Measurements from ENCODE around the gene ZNF25.
A peak's percentile ranks its signal among the peaks of the same experiment; 100 is the strongest.
"Not testable (repeated sequence)": the region's sequence is repeated elsewhere in the genome, so short reads cannot be mapped to it uniquely, and the experiment has no call there.

ZNF25 gene

DNA sequence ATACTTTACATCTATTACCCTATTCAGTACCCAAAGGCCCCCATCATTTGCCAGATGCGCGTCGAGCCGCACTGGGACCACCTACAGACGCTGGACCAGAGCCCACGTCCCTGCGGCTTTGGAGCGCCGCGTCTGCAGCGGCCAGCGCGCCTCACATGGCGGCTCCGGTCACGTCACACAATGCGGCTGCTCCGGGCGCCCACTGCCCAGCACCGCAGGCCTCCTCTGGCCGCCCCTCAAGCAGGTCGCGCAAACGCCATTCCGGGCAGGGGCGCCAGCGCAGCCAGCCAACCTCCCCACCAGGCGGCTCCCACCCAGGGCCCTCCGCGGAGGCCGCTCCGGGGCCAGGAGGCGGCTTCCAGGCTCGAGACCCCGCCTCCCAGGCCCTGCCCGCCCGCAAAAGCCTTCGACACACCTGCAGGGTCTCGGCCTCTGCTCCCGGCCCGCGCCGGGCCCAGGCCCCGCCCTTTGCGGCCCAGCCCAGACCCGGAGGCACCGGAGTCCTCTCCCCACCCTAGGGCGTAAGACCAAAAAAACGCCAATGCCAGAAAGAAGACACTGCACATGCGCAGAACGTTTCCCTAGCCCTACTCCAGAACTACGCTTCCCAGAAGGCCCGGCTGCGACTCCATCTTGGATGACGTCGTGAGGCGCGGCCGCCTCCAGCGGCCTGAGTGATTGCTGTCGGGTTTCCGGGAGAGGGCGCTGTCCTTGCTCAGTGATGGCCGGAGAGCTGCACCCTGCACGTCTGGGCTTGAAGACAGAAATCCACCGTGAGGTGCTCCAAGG is at the start of gene ZNF25:
Gene ZNF25, minus strand, starts transcription at position 557 of the 789 bp plus-strand sequence. CDS start 4,925 bp downstream, outside the sequence.
- peak; percentile 95 for DNase-seq

DNA sequence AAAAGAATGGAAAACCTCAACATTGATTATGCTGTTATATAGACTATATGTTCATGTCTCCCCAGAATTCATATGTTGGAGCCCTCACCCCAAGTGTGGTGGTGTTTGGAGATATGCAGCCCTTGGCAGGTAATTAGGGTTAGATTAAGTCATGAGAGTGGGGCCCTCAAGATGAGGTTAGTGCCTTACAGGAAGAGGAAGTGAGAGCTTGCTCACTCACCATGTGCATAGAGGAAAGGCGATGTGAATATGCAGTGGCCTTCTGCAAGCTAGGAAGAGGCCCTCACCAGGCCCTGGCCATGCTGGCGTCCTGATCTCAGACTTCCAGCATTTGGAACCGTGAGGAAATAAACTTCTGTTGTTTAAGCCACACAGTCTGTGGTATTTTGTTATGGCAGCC is 48.8 kb upstream of the ZNF25 start:
- no peak for DNase-seq

DNA sequence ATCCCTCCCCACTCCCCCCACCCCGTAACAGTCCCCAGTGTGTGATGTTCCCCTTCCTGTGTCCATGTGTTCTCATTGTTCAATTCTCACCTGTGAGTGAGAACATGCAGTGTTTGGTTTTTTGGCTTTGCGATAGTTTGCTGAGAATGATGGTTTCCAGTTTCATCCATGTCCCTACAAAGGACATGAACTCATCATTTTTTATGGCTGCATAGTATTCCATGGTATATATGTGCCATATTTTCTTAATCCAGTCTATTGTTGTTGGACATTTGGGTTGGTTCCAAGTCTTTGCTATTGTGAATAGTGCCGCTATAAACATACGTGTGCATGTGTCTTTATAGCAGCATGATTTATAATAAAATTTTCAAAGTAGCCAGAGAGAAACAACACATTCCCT is 42.7 kb upstream of the ZNF25 start:
- not testable (repeated sequence) for DNase-seq

DNA sequence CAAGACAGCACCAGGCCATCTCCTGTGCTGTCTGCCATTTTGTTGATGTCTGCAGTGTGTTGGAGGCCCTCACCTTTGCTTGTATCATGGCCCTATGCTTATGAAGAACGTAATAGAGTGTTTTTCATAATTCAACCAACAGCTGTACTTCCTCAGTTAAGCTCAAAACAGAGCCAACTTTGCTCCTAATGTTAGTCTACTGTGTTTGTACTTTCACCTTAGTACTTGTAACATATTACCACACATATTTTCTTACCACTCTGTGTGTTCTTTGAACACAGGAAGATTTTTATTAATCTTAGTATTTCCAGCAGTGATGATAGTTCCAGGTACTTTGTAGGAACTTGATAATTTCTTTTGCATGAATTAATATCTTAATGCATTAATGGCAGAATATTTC is 39.9 kb upstream of the ZNF25 start:
- DNase-seq = no peak

DNA sequence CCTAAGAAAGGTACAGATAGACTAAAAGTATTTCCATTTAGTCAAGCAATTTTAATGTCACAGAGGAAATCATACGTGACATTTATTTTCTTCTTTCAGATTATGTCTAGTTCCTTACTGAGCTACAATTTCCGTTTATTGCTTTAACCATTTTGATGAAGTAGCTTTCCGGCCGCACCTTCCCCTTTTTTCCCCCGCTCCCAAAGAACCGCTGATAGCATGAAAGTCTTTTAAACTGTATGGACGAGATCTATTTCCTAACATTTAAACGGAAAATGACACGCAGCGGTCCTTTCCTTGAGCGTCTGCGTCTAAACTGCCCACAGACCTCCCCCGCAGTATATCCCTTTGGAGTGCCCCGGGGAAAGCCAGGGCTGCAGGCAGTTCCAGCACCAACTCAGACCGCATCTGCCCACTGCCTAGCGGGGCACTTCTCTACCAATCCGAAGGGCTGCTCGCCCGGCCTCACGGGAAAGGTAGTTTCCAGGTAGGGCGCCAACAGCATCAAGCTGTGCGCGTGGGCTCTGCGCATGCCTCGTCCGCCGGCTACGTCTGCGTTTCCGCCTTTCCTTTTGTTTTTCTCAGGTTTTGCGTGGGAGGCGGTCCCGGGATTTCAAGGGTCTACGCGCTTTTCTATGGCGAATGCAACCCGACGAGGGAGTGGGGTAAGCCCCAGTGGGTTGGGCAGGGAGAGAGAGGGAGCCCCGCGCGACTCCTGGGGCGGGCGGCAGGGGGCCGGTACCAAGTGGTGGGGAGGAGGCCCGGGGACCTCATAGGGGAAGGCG is 33.9 kb upstream of the ZNF25 start, which contains the start of gene ZNF33A:
Gene ZNF33A, plus strand, starts transcription at position 557 of the 785 bp plus-strand sequence. CDS start 1,667 bp downstream, outside the sequence.
- DNase-seq = peak; percentile 76

DNA sequence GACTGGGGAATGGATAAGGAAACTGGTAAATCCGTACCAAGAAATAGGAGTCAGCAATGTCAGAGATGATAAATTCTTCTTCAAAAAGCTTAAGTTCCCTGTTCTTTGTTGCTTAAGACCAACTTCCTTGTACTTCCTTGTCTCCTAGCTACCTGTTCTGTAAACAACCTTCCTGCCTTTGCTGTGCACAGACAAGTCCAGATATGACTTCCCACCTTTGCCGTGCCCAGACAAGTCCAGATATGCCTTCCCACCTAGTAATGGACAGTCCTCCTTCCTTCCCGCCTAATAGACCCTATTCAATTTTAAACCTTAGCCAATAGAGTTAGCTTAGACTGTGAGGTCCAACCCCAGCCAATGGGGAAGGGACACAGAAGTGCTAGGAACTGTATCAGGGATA is 31.5 kb upstream of the ZNF25 start:
- DNase-seq = no peak

DNA sequence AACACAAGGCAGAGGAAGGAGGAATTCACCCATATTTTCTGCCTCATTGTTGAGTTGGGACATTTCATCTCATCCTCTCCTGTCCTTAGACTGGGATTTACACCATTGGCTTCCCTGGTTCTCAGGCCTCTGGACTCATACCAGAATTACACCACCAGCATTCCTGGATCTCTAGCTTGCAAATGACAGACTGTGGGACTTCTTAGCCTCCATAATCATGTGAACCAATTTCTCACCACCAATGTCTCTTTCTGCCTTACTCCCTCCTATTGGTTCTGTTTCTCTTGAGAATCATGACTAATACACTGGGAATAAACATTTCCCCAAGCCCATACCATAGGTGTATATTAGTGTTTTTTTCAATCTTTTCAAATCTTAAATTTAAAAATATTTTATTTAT is 31.1 kb upstream of the ZNF25 start:
- DNase-seq = no peak

DNA sequence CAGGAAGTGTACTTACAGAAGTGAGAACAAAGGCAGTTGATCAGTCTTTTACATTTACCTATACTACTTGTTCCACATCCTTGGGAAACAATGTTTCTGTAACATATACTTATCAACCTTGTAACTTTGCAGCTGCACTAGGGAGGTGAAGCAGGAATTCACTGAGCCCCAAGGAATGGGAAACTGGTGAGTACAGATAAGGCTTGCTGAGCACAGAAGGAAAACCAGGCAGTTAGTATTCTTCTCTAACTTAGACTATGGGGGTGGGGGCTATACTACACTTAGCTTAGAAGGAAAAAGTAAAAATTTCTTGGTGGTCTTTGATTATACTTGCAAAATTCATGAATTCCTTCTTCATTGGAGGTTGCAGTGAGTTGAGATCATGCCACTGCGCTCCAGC is 27.1 kb upstream of the ZNF25 start:
- no peak for DNase-seq

DNA sequence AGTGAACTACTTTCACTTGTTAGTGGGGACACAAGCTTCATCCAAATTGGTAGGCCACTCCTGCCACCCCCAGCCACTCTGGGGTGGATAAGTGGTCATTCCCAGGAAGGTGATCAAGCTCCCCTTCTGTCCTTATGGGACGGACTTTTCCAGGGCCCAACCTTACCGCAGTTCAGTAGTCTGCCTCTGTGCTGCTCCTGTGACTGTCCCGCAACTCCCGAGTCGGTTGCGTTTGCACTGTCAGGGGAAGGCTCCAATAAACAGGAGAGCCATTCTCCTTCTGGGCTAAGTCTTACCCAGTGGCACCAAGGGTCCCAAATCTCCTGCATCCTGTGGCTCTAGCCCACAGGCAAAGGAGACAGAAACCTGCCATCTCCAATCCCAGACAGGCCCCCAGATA is 26.6 kb upstream of the ZNF25 start:
- DNase-seq = no peak

DNA sequence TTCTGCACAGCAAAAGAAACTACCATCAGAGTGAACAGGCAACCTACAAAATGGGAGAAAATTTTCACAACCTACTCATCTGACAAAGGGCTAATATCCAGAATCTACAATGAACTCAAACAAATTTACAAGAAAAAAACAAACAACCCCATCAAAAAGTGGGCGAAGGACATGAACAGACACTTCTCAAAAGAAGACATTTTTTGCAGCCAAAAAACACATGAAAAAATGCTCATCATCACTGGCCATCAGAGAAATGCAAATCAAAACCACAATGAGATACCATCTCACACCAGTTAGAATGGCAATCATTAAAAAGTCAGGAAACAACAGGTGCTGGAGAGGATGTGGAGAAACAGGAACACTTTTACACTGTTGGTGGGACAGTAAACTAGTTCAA is 24.0 kb upstream of the ZNF25 start:
- not testable (repeated sequence) for DNase-seq

DNA sequence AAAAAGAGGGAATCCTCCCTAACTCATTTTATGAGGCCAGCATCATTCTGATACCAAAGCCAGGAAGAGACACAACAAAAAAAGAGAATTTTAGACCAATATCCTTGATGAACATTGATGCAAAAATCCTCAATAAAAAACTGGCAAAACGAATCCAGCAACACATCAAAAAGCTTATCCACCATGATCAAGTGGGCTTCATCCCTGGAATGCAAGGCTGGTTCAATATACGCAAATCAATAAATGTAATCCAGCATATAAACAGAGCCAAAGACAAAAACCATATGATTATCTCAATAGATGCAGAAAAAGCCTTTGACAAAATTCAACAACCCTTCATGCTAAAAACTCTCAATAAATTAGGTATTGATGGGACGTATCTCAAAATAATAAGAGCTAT is 22.5 kb upstream of the ZNF25 start:
- not testable (repeated sequence) for DNase-seq

DNA sequence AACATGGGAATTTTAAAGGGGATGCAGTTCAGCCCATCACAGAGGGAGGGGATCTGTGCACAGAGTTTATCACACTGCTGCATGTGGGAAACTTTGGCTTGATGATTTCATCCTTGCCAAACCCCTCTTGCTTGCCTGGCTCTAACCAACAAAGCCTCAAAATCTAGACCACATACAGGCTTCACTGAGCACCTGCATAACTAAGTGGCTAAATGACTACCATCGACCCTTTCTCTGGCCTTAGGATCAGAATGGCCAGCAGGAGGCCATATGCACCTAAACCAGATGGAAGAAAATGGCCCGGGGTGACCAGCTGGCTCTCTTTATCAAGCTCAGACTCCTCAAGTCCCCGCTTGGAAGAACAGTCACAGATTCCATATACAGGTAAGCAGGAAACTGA is 15.6 kb upstream of the ZNF25 start:
- no peak for DNase-seq

DNA sequence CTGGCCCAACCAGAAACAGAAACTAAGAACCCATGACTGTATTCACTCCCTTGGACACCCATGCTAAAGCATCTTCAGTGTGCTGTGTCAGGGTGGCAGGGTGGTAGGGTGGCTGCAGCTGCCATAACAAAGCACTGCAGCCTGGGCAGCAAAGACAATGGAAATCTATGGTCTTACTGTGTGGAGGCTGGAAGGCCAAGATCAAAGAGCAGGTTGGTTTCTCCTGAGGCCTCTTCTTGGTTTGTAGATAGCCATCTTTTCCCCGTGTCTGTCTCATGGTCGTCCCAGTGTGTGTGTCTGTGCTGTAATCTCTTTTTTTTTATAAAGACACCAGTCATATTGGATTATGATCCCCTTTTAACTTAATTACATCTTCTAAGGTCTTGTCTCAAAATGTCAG is 15.2 kb upstream of the ZNF25 start:
- no peak for DNase-seq

DNA sequence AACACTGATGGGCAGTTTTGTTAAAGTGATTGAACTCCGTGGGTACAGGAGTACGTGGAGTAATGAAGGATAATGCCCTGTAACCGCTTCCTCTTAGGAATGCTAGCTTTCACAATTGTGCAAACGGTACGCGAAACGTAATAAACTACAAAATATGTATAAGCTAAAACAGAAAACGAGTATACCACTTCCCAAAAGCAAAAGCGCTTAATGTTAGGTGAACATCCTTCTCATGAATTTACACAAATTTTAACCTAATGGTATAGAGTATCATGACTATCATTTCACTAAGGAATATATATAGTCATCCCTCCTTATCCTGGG is 395 bp upstream of the ZNF25 start:
- DNase-seq = no peak

DNA sequence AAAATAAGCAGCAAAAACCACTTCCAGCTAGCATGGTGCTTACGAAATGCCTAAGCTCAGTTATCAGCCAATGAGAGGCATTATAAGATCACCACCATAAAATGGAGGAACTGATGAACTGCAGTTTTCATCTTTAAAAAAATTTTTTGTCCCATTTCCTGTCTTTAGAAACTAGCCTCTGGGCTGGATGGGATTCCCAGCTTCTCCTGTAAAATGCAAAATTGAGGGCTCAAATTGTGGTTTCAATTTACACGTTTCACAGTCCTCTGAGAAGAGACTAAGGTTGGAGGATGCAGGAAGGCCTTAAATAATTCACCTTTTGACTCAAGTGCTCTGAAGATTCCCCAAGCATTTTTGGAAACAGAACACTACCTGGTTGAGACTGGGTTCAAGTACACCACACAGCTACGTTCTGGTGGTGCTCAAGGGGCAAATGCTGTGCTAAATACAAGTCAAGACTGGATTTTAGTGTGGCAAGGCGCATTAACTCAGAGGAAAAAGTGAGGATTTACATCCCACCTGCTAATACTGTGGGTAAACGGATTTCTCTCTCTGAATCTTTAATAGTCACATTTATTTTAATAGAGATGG is 951 bp downstream of the ZNF25 start:
- DNase-seq = no peak

DNA sequence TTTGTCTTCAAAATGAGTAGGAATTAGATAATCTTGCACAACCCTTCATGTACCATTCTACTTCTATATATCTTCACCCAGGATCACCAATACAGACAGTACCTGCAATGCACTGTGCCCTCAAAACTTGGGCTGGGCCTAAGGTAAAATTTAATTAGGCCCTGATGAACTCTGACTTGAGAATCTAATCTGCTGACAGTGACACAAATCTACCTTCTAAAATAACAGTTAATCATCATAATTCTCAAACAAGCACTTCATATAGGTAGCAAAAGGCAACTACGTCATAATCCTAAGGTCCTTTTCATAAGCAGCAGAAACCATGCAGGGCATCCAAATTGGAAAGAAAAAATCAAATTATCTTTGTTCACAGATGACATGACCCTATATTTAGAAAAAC is 4.1 kb downstream of the ZNF25 start:
- DNase-seq = no peak

DNA sequence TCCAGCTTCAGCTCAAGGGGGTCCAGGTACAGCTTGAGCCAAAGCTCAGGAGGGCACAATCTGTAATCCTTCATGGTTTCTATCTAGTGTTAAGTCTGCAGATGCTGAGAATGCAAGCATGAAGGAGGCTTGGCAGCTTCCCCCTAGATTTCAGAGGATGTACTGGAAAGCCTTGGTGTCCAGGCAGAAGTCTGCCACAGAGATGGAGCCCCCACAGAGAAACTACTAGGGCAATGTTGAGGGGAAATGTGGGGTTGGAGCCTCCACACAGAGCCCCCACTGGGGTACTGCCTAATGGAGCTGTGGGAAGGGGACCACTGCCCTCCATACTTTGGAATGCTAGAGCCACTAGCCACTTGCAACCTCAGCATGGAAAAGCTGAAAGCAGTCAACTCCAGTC is 11.4 kb downstream of the ZNF25 start:
- DNase-seq = no peak

DNA sequence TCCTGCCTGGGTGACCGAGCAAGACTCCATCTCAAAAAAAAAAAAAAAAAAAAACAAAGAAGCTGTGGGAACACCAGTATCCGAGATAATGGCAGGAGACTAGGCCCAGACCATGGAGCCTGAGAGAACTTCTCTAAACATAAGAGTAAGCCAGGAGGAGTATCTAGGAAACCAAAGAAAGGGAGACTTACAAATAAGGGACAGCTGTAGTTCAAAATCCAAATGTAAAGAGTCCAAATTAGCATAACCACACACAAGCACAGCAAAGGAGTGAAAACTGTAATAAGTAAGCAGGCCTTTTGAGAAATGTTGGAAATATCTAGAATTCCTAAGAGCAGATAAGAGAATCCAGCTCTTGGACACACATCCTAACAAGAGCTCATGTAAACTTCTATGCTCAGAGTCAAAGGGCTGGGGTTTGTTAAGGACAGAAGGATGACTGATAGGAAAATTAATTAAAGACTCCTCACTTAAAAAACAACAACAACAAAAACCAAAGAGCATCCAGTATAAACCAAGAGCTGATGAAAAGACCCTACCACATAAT is 15.8 kb downstream of the ZNF25 start:
- DNase-seq = no peak

DNA sequence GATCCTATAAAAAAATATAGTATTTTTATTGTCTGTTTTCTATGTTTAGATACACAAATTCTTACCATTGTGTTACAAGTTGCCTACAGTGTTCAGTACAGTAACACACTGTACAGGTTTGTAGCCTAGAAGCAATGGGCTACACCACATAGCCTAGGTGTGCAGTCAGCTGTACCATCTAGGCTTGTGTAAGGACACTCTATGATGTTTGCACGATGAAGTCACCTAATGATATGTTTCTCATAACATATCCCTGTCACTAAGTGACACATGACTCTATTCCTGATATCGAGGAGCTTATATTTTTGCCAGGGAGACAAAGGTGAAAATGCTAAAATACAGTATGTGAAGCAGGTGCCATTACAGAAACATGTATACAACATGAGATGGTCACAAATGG is 18.6 kb downstream of the ZNF25 start:
- no peak for DNase-seq

DNA sequence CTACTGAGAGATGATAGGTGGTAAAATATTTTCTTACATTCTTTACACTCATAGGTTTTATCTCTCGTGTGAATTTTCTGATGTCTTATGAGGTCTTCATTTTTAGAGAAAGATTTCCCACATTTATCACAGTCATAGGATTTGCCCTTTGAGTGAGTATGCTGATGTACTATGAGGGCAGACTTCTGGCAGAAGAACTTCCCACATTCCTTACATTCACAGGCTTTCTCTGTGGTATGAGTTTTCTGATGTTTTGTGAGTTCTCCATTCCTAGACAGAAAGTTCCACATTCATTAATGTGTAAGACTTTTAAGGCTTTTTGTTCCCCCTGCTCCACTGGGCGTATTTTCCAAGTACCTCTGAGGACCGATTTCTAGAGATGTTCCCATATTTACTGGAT is 23.5 kb downstream of the ZNF25 start:
- DNase-seq = no peak

DNA sequence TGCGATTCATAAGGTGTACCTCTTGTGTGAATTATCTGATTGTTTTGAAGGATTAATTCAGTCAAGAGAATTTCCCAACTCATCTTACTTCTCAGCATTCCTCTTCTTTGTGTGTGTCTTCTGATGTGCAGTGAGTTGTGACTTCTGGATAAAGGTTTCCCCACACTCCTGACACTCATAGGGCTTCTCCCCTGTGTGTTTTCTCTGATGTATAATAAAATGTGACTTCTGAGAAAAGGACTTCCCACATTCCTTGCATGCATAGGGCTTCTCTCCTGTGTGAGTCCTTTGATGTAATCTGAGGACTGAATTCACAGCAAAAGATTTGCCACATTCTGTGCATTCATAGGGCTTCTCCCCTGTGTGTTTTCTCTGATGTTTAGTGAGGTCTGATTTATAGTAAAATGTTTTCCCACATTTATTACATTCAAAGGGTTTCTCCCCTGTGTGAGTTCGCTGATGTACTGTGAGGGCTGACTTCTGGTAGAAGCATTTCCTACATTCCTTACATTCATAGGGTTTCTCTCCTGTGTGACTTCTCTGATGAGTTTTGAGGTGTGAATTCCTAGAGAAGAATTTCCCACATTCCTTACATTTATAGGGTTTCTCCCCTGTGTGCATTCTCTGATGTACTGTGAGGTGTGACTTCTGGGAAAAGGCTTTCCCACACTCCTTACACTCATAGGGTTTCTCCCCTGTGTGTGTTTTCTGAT is 24.2 kb downstream of the ZNF25 start:
- no peak for DNase-seq

DNA sequence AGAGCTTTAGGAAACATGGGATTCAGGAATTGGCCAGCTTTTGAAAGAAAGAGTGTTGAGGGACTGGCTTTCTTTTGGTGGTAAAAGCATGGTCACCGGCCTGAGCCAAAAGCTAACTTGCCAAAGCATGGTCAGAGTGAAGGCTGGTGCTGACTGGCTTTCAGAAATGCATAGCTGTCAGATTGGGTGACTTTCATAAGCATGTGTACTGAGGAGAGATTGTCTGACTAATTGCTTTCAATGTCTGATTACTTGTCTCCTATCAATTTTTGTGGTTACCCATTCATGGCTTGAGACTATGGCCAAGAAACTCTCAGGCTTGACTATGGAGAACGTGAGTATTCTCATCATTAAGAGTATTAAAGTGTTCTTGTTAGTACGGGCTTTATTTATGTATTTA is 28.2 kb downstream of the ZNF25 start:
- no peak for DNase-seq

DNA sequence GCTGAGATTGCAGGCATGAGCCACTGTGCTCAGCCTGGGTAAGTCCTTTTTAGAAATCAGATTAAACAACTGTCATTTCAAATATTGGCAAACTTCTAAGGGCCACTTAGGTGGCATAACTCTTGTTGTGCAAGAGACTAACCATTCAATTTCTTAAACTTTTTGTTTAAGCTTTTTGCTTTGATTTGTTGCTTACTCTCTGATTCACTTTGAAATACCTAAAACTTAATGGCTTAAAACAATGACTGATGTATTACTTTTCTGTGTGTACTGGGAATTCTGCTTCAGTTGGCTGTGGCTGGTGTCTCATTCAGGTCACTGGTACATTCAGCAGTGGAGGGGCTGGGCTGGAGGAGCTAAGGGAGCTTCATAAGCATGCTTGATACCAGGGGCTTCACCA is 28.9 kb downstream of the ZNF25 start:
- DNase-seq = no peak

Data from DMS 273 treated with DMSO at 0.1 percent for 48 hours (cell line).